Gastroesophageal sphincter (tissue), 4 donors: Measurements from ENCODE around the gene CPNE7. TPM values are rescaled to one million over a fixed set of nuclear protein-coding genes. Genes with fewer than 3 reads are reported as not detected.
"Not testable (repeated sequence)": the region's sequence is repeated elsewhere in the genome, so short reads cannot be mapped to it uniquely, and the experiment has no call there.

Source experiments
- ATAC-seq: fragments of 150-250 bp; one replicate; pipeline ENCODE4 v1.9.1; 2016; ENCODE audit warnings: mild to moderate bottlenecking, moderate library complexity
- H3K27ac ChIP-seq, 4 donors: fragments of 200-600 bp; sonication (generic) in 3 of 4; 1 replicate in 3 of 4; 2 replicates in 1 of 4; pipeline ENCODE4 v1.5.1; 2016 to 2019
- H3K27me3 ChIP-seq: fragments of 200-600 bp; sonication (generic); one replicate; pipeline ENCODE4 v1.5.1; 2019
- H3K36me3 ChIP-seq, 2 donors: fragments of 200-600 bp; sonication (generic); one replicate each; pipeline ENCODE4 v1.5.1; 2019; ENCODE audit warnings: control low read depth in 1 of 2
- H3K4me1 ChIP-seq, 3 donors: fragments of 200-600 bp; sonication (generic); 1 replicate in 2 of 3; 2 replicates in 1 of 3; pipeline ENCODE4 v1.5.1; 2016 to 2019; ENCODE audit warnings: control low read depth in 2 of 3
- H3K4me3 ChIP-seq, 2 donors: fragments of 200-600 bp; sonication (generic); one replicate each; pipeline ENCODE4 v1.5.1; 2019; ENCODE audit warnings: mild to moderate bottlenecking in 1 of 2, moderate library complexity in 1 of 2
- H3K9me3 ChIP-seq, 3 donors: fragments of 200-600 bp; sonication (generic); one replicate each; pipeline ENCODE4 v1.5.1; 2017 to 2019; ENCODE audit warnings: control low read depth in 2 of 3
- CTCF ChIP-seq, 4 experiments: fragments of 200-600 bp in 2 of 4; fragments of 450-650 bp in 2 of 4; sonication (generic) in 1 of 4; IDR thresholded peaks; one replicate each; pipeline ENCODE4 v1.5.1; 2017 to 2019; ENCODE audit warnings: antibody characterized with exemption in 4 of 4, mild to moderate bottlenecking in 2 of 4, moderate library complexity in 2 of 4
- EP300 ChIP-seq: sonication (generic); formaldehyde crosslinking; IDR thresholded peaks from one replicate; pipeline ENCODE4 v1.6.1; 2017; ENCODE audit warnings: antibody characterized with exemption, mild to moderate bottlenecking
- POLR2A ChIP-seq, 2 donors: fragments of 450-650 bp; IDR thresholded peaks; one replicate each; pipeline ENCODE4 v1.6.1; 2017; ENCODE audit warnings: antibody characterized with exemption in 2 of 2, mild to moderate bottlenecking in 2 of 2, moderate library complexity in 1 of 2
- POLR2AphosphoS5 ChIP-seq: sonication (generic); formaldehyde crosslinking; IDR thresholded peaks from one replicate; pipeline ENCODE4 v1.6.1; 2017; ENCODE audit warnings: antibody characterized with exemption
- WGBS, 2 donors: methylation state at CpG; one replicate each; pipeline ENCODE4 v1.1.5; 2018; ENCODE audit warnings: low coverage in 1 of 2; 5-methylcytosine and 5-hydroxymethylcytosine counted together
- total RNA-seq, 4 donors: library from RNA; depleted of rRNA; stranded (reverse); fragments of >200 nt; gene quantifications; one replicate each; pipeline ENCODE4 v1.1.0, GENCODE V29; 2016

The CPNE7 gene
- total RNA-seq, 4 donors from 2014 or later: 0.67 to 1.8 TPM; not detected in 2

GRCh38 chr16:89567656-89568594 lies 7.6 kb upstream of the CPNE7 start:
- TF ChIP-seq POLR2A (IDR thresholded peaks at IDR 0.05): no peak
- TF ChIP-seq EP300: no peak
- TF ChIP-seq POLR2AphosphoS5: no peak
- TF ChIP-seq CTCF (IDR thresholded peaks at IDR 0.05): no peak
- peaks cover 0 to 21% of the 10 kb centered on the region in 2 donors for H3K36me3 ChIP-seq
- WGBS, 2 donors: 75 to 80% methylated on average over 4 to 13 of the region's 30 CpGs

GRCh38 chr16:89569506-89570341 lies 5.8 kb upstream of the CPNE7 start:
- ATAC-seq: no peak
- Histone ChIP-seq H3K27me3 (peaks cover 68% of the 10 kb centered on the region), H3K27ac (no peak overlapping the region), H3K9me3 (no peaks in the 10 kb centered on the region), H3K4me1 (peaks cover 0 to 24% (median 20%) of the 10 kb centered on the region in 3 donors), H3K4me3 (no peak overlapping the region), H3K36me3 (peaks cover 0 to 3% of the 10 kb centered on the region in 2 donors)
- TF ChIP-seq POLR2A (IDR thresholded peaks at IDR 0.05) (no peak), EP300 (no peak), POLR2AphosphoS5 (no peak), CTCF (IDR thresholded peaks at IDR 0.05) (no peak)
- 93% methylated on average over 3 of the region's 23 CpGs; no CpG with 5 or more reads in 1 of the 2 donors for WGBS, 2 donors

More at GRCh38 chr16:89567656-89568594, 7.6 kb upstream of the CPNE7 start:
- Histone ChIP-seq H3K4me3 (no peak overlapping the region), H3K9me3 (no peaks in the 10 kb centered on the region), H3K27me3 (peaks cover 50% of the 10 kb centered on the region), H3K4me1 (peaks cover 0 to 36% (median 18%) of the 10 kb centered on the region in 3 donors), H3K27ac (no peak overlapping the region)
- ATAC-seq: no peak

- no peaks in the 10 kb centered on the region for H3K36me3 ChIP-seq
- no peak overlapping the region for H3K4me3 ChIP-seq
- no peaks in the 10 kb centered on the region for H3K9me3 ChIP-seq
- peaks cover 0 to 24% (median 20%) of the 10 kb centered on the region in 3 donors for H3K4me1 ChIP-seq
- ATAC-seq: no peak
- peaks cover 75% of the 10 kb centered on the region for H3K27me3 ChIP-seq
- WGBS, 2 donors: 96% methylated on average over 7 of the region's 30 CpGs; no CpG with 5 or more reads in 1 of the 2 donors
- TF ChIP-seq EP300: no peak
- no peak for TF ChIP-seq POLR2A (IDR thresholded peaks at IDR 0.05)
- TF ChIP-seq POLR2AphosphoS5: no peak
- no peak for TF ChIP-seq CTCF (IDR thresholded peaks at IDR 0.05)
- no peak overlapping the region for H3K27ac ChIP-seq
These were observed 5.1 kb upstream of the CPNE7 start for GRCh38 chr16:89570342-89570923.

- not testable (repeated sequence) for H3K27ac ChIP-seq, H3K4me3 ChIP-seq, ATAC-seq, H3K36me3 ChIP-seq, H3K9me3 ChIP-seq
- Histone ChIP-seq H3K27me3 (peaks cover 82% of the 10 kb centered on the region), H3K4me1 (peaks cover 0 to 24% (median 17%) of the 10 kb centered on the region in 3 donors)
- WGBS, 2 donors: 87 to 89% methylated on average over 3 to 17 of the region's 36 CpGs
These were observed 4.5 kb upstream of the CPNE7 start for GRCh38 chr16:89570983-89571598.
